ENCODE measurements around the gene NPHP4. TPM values are rescaled to one million over a fixed set of nuclear protein-coding genes. Genes with fewer than 3 reads are reported as not detected.

NPHP4 gene
- total RNA-seq, 2 experiments from 2014 or later: 13.4 to 24.2 TPM

DNA sequence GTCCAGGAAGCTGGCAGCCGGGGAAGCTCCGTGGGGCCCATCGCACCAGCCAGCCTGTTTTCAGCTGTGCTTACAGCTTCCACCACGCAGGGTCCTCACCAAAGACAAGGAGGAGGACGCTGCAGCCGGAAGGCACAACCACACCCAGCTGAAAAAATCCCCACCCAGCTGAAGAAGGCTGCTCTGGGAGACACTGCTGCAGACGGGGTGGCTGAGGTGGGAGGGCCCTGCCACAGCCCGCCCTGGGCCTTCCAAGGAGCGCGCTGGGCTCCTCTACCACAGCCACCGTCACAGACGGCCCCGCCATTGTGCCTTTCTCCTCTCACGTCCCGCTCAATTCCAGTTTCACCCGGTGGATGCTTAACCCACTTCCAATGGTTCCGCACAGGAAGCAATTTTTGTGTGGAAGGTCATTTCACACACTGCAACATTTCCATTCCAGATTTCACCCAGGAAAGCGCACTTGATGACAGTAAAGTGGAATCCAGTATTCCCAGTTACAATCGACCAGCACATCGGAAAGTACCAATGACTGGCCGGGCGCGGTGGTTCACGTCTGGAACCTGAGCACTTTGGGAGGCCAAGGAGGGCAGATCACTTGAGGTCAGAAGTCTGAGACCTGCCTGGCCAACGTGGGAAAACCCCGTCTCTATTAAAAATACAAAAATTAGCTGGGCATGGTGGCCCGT lies 47.9 kb downstream of the NPHP4 start:
- TF ChIP-seq, protein P1, sequence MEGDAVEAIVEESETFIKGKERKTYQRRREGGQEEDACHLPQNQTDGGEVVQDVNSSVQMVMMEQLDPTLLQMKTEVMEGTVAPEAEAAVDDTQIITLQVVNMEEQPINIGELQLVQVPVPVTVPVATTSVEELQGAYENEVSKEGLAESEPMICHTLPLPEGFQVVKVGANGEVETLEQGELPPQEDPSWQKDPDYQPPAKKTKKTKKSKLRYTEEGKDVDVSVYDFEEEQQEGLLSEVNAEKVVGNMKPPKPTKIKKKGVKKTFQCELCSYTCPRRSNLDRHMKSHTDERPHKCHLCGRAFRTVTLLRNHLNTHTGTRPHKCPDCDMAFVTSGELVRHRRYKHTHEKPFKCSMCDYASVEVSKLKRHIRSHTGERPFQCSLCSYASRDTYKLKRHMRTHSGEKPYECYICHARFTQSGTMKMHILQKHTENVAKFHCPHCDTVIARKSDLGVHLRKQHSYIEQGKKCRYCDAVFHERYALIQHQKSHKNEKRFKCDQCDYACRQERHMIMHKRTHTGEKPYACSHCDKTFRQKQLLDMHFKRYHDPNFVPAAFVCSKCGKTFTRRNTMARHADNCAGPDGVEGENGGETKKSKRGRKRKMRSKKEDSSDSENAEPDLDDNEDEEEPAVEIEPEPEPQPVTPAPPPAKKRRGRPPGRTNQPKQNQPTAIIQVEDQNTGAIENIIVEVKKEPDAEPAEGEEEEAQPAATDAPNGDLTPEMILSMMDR (conservative IDR thresholded peaks at IDR 0.05; ENCODE audit: low read length): no peak
- TF ChIP-seq EZH2phosphoT487 (IDR thresholded peaks at IDR 0.05; ENCODE audit: borderline replicate concordance, low read depth, low read length): no peak
- Histone ChIP-seq H3K9me3 (ENCODE audit: low read length) (no peaks in the 10 kb centered on the region), H3K4me3 (ENCODE audit: low read depth, low read length, poor library complexity, severe bottlenecking) (no peak overlapping the region), H3K79me2 (ENCODE audit: insufficient read depth, low read depth, low read length) (no peaks in the 10 kb centered on the region), H3K4me2 (ENCODE audit: low read length) (no peak overlapping the region), H2AFZ (ENCODE audit: low read length) (no peak overlapping the region), H3K9me2 (ENCODE audit: insufficient read depth, low read length) (no peaks in the 10 kb centered on the region), H3K27ac (ENCODE audit: low read depth, low read length, poor library complexity, severe bottlenecking) (no peak overlapping the region), H3K4me1 (ENCODE audit: insufficient read depth, low read length, poor library complexity, severe bottlenecking) (no peaks in the 10 kb centered on the region), H3K36me3 (ENCODE audit: insufficient read depth, low read length) (peaks cover 18% of the 10 kb centered on the region; the same call in 1 of the 2 replicates), H4K20me1 (ENCODE audit: insufficient read depth, low read length) (no peaks in the 10 kb centered on the region)
- POLR2A ChIA-PET: no interaction called here
- no TSS peak for BruUV-seq (replicated peaks)
- intact Hi-C loops (cut with micrococcal nuclease; ENCODE audit: unreplicated experiment): no loop called here
- CTCF ChIA-PET (ENCODE audit: unreplicated experiment): no interaction called here
- no peak for DNase-seq (ENCODE audit: low spot score)

DNA sequence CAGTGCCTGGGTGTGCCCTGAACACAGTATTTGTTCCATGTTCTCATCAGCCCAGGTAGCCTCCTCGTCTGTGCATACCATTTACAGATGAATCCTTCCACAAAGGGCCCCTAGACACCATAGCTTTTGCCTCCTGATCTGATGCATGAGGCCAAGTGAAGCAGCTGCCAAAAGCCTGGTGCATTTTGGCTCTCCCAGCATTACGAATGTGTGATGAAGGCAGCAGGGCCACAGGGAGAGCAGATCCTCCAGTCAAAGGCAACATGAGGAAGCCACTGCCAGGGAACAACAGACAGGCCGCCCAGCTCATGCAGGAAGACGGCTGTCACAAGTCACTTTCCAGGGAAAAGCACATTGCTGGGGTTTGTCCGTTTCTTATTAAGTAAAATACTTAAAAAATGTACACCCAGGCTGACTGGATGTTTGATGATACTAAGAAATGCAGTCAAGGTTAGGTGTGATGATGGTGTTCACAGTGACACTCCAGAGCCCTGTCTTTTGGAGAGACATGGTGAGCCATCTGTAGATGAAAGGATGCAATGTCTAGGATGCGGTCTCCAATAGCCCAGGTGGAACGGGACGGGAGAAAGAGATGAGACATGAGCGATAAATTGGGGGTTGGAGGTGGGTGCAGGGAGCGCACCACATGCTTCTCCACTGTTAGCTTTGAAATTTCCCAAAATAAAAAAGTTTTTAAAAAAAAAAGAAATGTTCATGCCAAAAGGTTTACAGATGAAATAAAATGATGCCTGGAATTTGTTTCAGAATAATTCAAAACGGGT lies 48.7 kb downstream of the NPHP4 start:
- Histone ChIP-seq H4K20me1 (ENCODE audit: insufficient read depth, low read length) (no peaks in the 10 kb centered on the region), H3K4me3 (ENCODE audit: low read depth, low read length, poor library complexity, severe bottlenecking) (no peak overlapping the region), H3K79me2 (ENCODE audit: insufficient read depth, low read depth, low read length) (no peaks in the 10 kb centered on the region), H3K9me3 (ENCODE audit: low read length) (no peaks in the 10 kb centered on the region), H3K4me2 (ENCODE audit: low read length) (no peak overlapping the region), H3K27ac (ENCODE audit: low read depth, low read length, poor library complexity, severe bottlenecking) (no peak overlapping the region), H3K9me2 (ENCODE audit: insufficient read depth, low read length) (no peaks in the 10 kb centered on the region), H3K36me3 (ENCODE audit: insufficient read depth, low read length) (peaks cover 18% of the 10 kb centered on the region; the same call in 1 of the 2 replicates), H2AFZ (ENCODE audit: low read length) (no peak overlapping the region), H3K4me1 (ENCODE audit: insufficient read depth, low read length, poor library complexity, severe bottlenecking) (no peaks in the 10 kb centered on the region)
- BruUV-seq (replicated peaks): no TSS peak
- TF ChIP-seq, protein P1 (conservative IDR thresholded peaks at IDR 0.05; ENCODE audit: low read length): no peak
- no peak for TF ChIP-seq EZH2phosphoT487 (IDR thresholded peaks at IDR 0.05; ENCODE audit: borderline replicate concordance, low read depth, low read length)
- DNase-seq (ENCODE audit: low spot score): no peak
- intact Hi-C loops (cut with micrococcal nuclease; ENCODE audit: unreplicated experiment): no loop called here
- CTCF ChIA-PET (ENCODE audit: unreplicated experiment): no interaction called here
- POLR2A ChIA-PET: no interaction called here

DNA sequence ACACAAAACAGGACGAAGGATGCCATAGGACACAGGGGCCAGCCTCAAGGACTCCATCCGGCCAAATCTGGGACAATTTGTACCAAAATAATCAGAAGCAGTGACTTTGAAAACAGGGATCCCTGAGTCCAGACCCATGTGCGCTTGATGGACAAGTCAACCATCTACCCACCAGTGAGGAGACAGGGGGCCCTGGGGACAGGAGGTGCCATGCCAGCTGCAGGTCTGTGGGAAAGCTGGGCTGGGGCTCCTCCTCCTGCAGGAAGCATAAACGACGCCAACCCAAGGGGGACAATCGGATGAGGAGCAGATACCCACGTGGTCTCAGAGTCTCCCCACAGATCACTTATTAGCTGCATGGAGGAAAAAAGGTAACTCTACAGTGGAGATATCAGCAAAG lies 50.6 kb downstream of the NPHP4 start:
- CTCF ChIA-PET (ENCODE audit: unreplicated experiment): no interaction called here

More for the DNA sequence above, 50.6 kb downstream of the NPHP4 start:
- Histone ChIP-seq H3K9me3 (ENCODE audit: low read length) (no peaks in the 10 kb centered on the region), H3K27ac (ENCODE audit: low read depth, low read length, poor library complexity, severe bottlenecking) (no peak overlapping the region), H3K9me2 (ENCODE audit: insufficient read depth, low read length) (no peaks in the 10 kb centered on the region), H3K36me3 (ENCODE audit: insufficient read depth, low read length) (peaks cover 14% of the 10 kb centered on the region; the same call in 1 of the 2 replicates), H4K20me1 (ENCODE audit: insufficient read depth, low read length) (no peaks in the 10 kb centered on the region), H2AFZ (ENCODE audit: low read length) (no peak overlapping the region), H3K4me1 (ENCODE audit: insufficient read depth, low read length, poor library complexity, severe bottlenecking) (no peaks in the 10 kb centered on the region), H3K4me2 (ENCODE audit: low read length) (no peak overlapping the region), H3K79me2 (ENCODE audit: insufficient read depth, low read depth, low read length) (no peaks in the 10 kb centered on the region), H3K4me3 (ENCODE audit: low read depth, low read length, poor library complexity, severe bottlenecking) (no peak overlapping the region)
- no peak for TF ChIP-seq EZH2phosphoT487 (IDR thresholded peaks at IDR 0.05; ENCODE audit: borderline replicate concordance, low read depth, low read length)
- TF ChIP-seq, protein P1 (conservative IDR thresholded peaks at IDR 0.05; ENCODE audit: low read length): no peak
- POLR2A ChIA-PET: no interaction called here
- no TSS peak for BruUV-seq (replicated peaks)
- DNase-seq (ENCODE audit: low spot score): no peak
- intact Hi-C loops (cut with micrococcal nuclease; ENCODE audit: unreplicated experiment): no loop called here
